G401.6 (cell line): ENCODE data around the gene C5AR2.
"Not testable (repeated sequence)": the region's sequence is repeated elsewhere in the genome, so short reads cannot be mapped to it uniquely, and the experiment has no call there.

Source experiments
- FAIRE-seq: peaks from 2 replicates; lab custom pipeline; 2012; peaks lifted over from hg19 to GRCh38; lab: Jason Lieb, UNC

The C5AR2 gene

GRCh38 chr19:47388721-47389120 lies 56.7 kb downstream of the C5AR2 start:
- not testable (repeated sequence) for FAIRE-seq

- no peak for FAIRE-seq
Measured at GRCh38 chr19:47389150-47389556, 57.2 kb downstream of the C5AR2 start.

GRCh38 chr19:47390533-47391488 lies 58.8 kb downstream of the C5AR2 start:
- FAIRE-seq: no peak

DNA sequence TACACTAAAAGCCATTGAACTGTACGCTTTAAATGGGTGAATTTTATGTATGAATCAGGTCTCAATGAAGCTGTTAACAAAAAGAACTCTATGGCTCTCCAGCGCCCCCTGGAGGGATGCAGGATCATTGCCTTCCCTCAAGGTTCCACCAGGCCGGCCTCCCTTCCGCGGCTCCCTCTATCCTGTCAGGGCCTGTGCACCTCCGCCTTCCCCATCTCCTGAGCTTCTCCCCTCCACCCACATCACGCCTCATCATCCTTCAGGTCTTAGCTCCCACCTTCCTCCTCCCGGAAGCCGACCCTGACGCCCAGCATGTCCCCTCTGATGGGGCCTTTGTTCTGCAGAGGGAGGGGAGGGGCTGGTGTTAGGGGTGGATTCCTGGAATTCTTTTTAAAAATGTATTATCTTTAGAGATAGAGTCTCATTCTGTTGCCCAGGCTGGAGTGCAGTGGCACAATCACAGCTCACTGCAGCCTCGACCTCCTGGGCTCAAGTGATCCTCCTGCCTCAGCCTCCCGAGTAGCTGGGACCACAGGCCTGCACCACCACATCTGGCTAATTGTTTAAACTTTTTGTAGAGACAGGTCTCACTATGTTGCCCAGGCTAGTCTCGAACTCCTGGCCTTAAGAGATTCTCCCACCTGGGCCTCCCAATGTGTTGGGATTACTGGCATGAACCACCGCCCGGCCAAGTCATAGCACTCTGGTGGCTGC lies 59.7 kb downstream of the C5AR2 start:
- peak; percentile 61 for FAIRE-seq
